Naive thymus-derived CD8-positive, alpha-beta T cell (primary cell): ENCODE data around the gene WBP1L. TPM values are rescaled to one million over a fixed set of nuclear protein-coding genes. Genes with fewer than 3 reads are reported as not detected.

ENCODE experiments used
- ATAC-seq, 2 donors: fragments of 150-1000 bp; cut with Tn5 transposase in 1 of 2; sonication (Bioruptor Pico), chemical (Tn5 transposase) in 1 of 2; 1 replicate in 1 of 2; 2 replicates in 1 of 2; pipeline ENCODE4 v1.10.0; 2021; ENCODE audit warnings: mild to moderate bottlenecking in 2 of 2, moderate library complexity in 2 of 2
- POLR2A ChIA-PET: fragments of 350-600 bp; sonication (Branson Sonifier 250); formaldehyde crosslinking; loops from one replicate; lab custom pipeline; 2021; ENCODE audit warnings: antibody characterized with exemption; lab: Charles Lee
- DNase-seq, 10 donors: peaks; one replicate each; pipeline versions ENCODE4 v3.0.0 to v3.0.0-alpha.2; 2020 to 2022
- H3K27ac Mint-ChIP-seq, 10 donors: one replicate each; pipeline ENCODE4 v1.8.0; 2020 to 2022; ENCODE audit warnings: mild to moderate bottlenecking in 10 of 10, mixed read lengths in 10 of 10, moderate library complexity in 4 of 10, inconsistent platforms in 1 of 10
- H3K27me3 Mint-ChIP-seq, 5 donors: one replicate each; pipeline ENCODE4 v1.8.0; 2021 to 2022; ENCODE audit warnings: mixed read lengths in 5 of 5
- H3K36me3 Mint-ChIP-seq, 3 donors: one replicate each; pipeline ENCODE4 v1.8.0; 2020 to 2022; ENCODE audit warnings: mixed read lengths in 3 of 3, mild to moderate bottlenecking in 2 of 3, inconsistent platforms in 1 of 3
- H3K4me1 Mint-ChIP-seq, 4 donors: one replicate each; pipeline ENCODE4 v1.8.0; 2021 to 2022; ENCODE audit warnings: mixed read lengths in 4 of 4
- H3K4me3 Mint-ChIP-seq, 10 donors: one replicate each; pipeline ENCODE4 v1.8.0; 2020 to 2022; ENCODE audit warnings: mild to moderate bottlenecking in 10 of 10, mixed read lengths in 10 of 10, moderate library complexity in 6 of 10, inconsistent platforms in 1 of 10
- H3K9me3 Mint-ChIP-seq, 9 donors: one replicate each; pipeline ENCODE4 v1.8.0; 2020 to 2022; ENCODE audit warnings: mixed read lengths in 9 of 9, mild to moderate bottlenecking in 3 of 9, inconsistent platforms in 1 of 9, moderate library complexity in 1 of 9
- polyA plus RNA-seq, 3 donors: library from polyadenylated mRNA; unstranded; fragments of 300-500 nt; fragmentation: Illumina TruSeq; gene quantifications; one replicate each; pipeline ENCODE4 v1.2.3, GENCODE V29; 2021
- total RNA-seq, 8 experiments: library from RNA in 2 of 8; stranded (reverse) in 2 of 8; gene quantifications; one replicate each; pipeline ENCODE4 v1.2.3 and lab custom pipeline; 2021 to 2026

The WBP1L gene
- total and polyA plus RNA-seq, 5 experiments from 2014 or later, result 22.6 to 35.6 (median 28.2) TPM

DNA sequence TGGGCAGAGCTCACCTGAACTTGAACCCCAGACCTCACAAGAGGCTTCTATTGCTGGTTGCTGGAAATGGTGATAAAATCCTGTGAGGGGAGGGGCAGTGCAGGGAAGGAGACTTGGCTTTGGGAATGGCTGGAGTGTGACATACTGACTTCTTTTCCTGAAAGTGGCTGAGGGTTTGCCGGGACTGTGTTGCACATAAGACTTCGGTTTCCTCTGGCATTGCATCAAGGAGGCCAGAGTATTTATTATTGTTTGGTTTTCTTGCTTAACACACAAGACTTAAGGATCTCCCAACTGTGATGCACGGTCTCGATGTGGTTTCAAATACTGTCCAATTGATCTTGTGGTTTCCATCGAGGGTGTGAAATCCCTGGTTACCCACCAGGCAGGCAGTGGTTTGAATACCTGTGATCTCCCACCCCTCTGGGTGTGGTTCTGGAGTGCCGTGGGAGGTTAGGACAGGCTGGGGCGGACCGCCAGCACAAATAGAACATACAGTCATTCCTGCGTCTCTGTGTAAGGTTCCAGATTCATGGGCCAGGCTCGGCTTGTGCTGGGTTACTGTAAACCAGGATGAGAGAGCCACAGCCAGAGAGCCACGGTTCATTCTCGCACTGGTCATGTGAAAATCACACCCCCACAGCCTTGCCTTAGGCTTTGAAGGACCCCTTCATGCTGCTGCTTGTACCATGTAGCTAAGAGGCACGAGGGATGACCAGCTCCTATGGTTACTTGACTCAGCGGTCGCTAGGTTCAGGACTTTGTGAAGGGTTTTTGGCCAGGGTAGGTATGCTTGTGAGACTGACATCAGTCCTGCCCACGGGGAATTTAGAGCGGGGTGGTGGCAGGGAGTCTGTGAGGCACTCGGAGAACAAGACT lies 39.2 kb downstream of the WBP1L start:
- peaks cover 34 to 72% (median 71%) of the 10 kb centered on the region in 4 donors for H3K4me1 Mint-ChIP-seq
- H3K27ac Mint-ChIP-seq, result peak overlapping the region in 7 of 10 donors; percentile 41 to 84 (median 70)
- no peaks in the 10 kb centered on the region for H3K27me3 Mint-ChIP-seq
- peak overlapping the region in 3 of 10 donors; percentile 16 to 49 (median 32) for H3K4me3 Mint-ChIP-seq
- POLR2A ChIA-PET, result no interaction called here
- no peaks in the 10 kb centered on the region for H3K9me3 Mint-ChIP-seq
- H3K36me3 Mint-ChIP-seq, result peaks cover 4 to 17% (median 5%) of the 10 kb centered on the region in 3 donors
- DNase-seq (no peak), ATAC-seq (no peak)

DNA sequence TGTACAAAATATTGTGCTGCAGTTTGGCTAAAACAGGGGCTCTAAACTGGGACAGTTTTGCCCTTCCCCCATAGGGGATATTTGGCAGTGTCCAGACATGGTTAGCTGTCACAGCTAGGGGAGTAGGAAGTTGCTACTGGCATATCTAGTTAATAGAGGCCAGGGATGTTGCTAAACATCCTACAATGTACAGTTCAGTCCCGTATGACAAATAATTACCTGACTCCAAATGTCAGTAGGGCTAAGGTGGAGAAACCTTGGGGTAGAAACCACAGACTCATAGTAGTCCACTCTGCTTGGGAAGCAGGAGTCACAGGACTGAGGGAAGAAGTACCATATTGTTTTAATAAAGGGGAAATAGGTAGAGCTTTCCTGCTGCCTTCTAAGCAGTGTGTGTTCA lies 39.8 kb downstream of the WBP1L start:
- H3K9me3 Mint-ChIP-seq, result no peaks in the 10 kb centered on the region
- H3K4me1 Mint-ChIP-seq, result peaks cover 30 to 70% (median 65%) of the 10 kb centered on the region in 4 donors
- POLR2A ChIA-PET, result no interaction called here
- no peak for DNase-seq
- no peak for ATAC-seq
- peak overlapping the region in 5 of 10 donors; percentile 33 to 84 (median 58) for H3K27ac Mint-ChIP-seq
- no peaks in the 10 kb centered on the region for H3K27me3 Mint-ChIP-seq
- peaks cover 4 to 20% (median 5%) of the 10 kb centered on the region in 3 donors for H3K36me3 Mint-ChIP-seq
- H3K4me3 Mint-ChIP-seq, result no peak overlapping the region

DNA sequence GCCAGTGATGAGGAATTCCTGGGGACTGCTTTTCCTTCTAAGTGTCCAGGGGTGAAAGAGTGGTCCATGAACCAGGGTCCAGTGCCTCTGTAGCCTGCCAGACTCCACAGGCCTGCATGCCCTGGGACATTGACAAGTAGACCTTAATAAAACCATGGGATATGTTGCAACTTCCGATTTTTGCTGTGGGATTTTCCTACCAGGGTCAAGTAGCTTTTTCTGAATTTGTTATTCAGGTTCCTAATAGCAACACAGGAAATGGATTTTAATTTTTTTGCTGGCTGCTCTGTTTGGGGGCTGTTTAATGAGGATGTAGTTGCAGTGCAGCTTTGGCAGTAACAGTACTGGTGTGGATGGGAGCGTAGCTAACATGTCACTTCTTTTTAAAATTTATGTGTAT lies 42.1 kb downstream of the WBP1L start:
- Mint-ChIP-seq H3K27ac (peak overlapping the region in 7 of 10 donors; percentile 6 to 72 (median 39)), H3K9me3 (peaks cover 0 to 13% (median 4%) of the 10 kb centered on the region in 9 donors), H3K4me1 (peaks cover 29 to 63% (median 59%) of the 10 kb centered on the region in 4 donors), H3K36me3 (peaks cover 10 to 23% (median 10%) of the 10 kb centered on the region in 3 donors), H3K27me3 (no peaks in the 10 kb centered on the region), H3K4me3 (peak overlapping the region in 2 of 10 donors; percentile 7 to 36)
- POLR2A ChIA-PET, result no interaction called here
- no peak for ATAC-seq
- no peak for DNase-seq

GRCh38 chr10:102791754-102792395 lies 48.1 kb downstream of the WBP1L start:
- H3K27ac Mint-ChIP-seq, result peak overlapping the region in 5 of 10 donors; percentile 7 to 81 (median 35)
- DNase-seq (no peak), ATAC-seq (no peak)
- POLR2A ChIA-PET, result no interaction called here
- peaks cover 28 to 66% (median 63%) of the 10 kb centered on the region in 4 donors for H3K4me1 Mint-ChIP-seq
- no peak overlapping the region for H3K4me3 Mint-ChIP-seq
- peaks cover 0 to 13% (median 4%) of the 10 kb centered on the region in 9 donors for H3K9me3 Mint-ChIP-seq
- H3K36me3 Mint-ChIP-seq, result peaks cover 10 to 22% (median 10%) of the 10 kb centered on the region in 3 donors
- H3K27me3 Mint-ChIP-seq, result no peaks in the 10 kb centered on the region

GRCh38 chr10:102795453-102796406 lies 52.0 kb downstream of the WBP1L start:
- Mint-ChIP-seq H3K4me1 (peaks cover 21 to 63% (median 55%) of the 10 kb centered on the region in 4 donors), H3K27ac (peak overlapping the region; percentile 47 to 89 (median 79)), H3K36me3 (peaks cover 0 to 42% (median 0%) of the 10 kb centered on the region in 3 donors), H3K9me3 (no peaks in the 10 kb centered on the region), H3K27me3 (no peaks in the 10 kb centered on the region), H3K4me3 (peak overlapping the region; percentile 32 to 79 (median 72))
- POLR2A ChIA-PET, result interaction anchor here (1.0 kb wide), 1 partner anchor 16 kb away, joined by 3 read pairs; no protein-coding TSS in a partner anchor
- ATAC-seq, result no peak
- no peak for DNase-seq

DNA sequence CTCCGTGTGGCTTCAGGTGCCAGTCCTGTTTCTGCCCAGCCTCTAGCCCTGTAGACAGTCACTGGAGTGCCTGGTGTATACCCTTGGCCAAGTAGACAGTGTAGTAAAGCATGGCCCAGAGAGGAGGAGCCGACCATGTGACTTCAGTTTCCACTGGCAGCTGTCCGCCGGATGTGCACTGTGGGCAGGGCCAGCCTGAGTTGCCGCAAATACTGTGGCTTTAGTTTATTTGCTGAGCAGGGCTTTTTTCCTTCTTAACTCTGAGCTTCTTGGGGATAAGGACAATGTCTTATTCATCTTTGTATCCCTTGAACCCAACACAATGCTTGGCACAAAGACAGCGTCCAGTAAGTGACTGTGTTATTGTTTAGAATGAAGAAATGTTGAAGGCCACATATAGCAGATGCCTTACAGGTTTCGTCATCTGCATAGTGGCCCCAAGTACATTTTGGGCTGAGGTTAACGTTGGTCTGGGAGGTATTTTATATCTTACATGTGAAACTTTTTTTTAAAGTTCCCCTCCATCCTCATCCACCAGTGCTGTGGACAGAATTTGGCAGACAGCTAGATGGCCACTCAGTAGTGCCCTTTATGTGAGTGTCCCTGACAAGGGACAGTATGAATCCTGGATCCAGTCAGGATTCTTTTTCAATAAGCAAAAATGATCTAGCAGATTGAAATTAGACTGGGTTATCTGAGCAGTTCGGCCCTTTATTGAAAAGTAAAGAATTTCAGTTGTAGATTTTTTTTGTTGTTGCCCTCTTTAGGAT lies 52.8 kb downstream of the WBP1L start:
- ATAC-seq, result peak; percentile 99
- H3K27ac Mint-ChIP-seq, result peak overlapping the region; percentile 47 to 87 (median 78)
- POLR2A ChIA-PET, result interaction anchor here (1.0 kb wide), 1 partner anchor 16 kb away, joined by 3 read pairs; no protein-coding TSS in a partner anchor
- H3K36me3 Mint-ChIP-seq, result peaks cover 0 to 44% (median 0%) of the 10 kb centered on the region in 3 donors
- peaks cover 19 to 63% (median 55%) of the 10 kb centered on the region in 4 donors for H3K4me1 Mint-ChIP-seq
- no peaks in the 10 kb centered on the region for H3K9me3 Mint-ChIP-seq
- H3K4me3 Mint-ChIP-seq, result peak overlapping the region; percentile 12 to 79 (median 67)
- DNase-seq, result peak in 8 of 10 donors; percentile 8 to 72 (median 31)
- H3K27me3 Mint-ChIP-seq, result no peaks in the 10 kb centered on the region

DNA sequence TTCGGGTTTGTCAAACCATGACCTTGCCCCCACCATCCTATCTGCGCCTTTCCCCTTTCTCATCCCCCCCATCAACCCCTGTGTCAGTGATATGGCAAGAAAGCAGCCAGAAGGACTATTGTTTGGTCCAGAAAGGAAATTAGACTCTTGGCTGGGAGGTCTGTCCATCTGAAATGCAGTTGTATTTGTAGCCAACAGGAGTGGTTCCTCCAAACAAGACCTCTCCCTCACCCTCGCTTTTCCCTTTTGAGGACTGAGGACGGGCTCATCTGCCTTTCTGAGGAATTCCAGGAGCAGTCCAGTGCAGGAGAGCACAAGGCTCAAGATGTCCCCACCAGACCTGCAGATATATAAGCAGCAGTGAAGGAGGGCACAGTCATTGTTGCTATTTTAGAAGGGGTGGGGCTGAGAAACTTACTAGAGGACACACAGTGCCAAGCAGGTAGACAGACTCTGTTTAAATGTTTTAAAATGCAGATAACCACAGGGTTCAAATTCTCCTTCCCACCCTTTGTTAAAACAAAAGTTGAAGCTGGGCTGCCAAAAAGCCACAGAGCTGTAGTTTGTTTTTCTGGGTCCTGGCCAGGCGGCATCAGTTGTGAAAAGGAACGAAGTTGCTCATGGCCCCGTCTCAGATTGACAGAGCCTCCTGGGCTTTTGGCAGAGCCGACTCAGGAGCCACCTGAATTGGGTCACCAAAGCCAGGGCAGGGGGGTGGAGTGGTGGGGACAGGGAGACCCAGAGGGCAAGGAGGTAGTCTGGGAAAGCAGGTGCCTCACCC lies 56.1 kb downstream of the WBP1L start:
- H3K9me3 Mint-ChIP-seq, result peaks cover 0 to 2% (median 0%) of the 10 kb centered on the region in 9 donors

GRCh38 chr10:102800611-102801335 lies 57.0 kb downstream of the WBP1L start:
- POLR2A ChIA-PET, result no interaction called here
- H3K27ac Mint-ChIP-seq, result peak overlapping the region in 9 of 10 donors; percentile 5 to 75 (median 56)
- ATAC-seq (no peak), DNase-seq (no peak)
- peaks cover 0 to 2% (median 0%) of the 10 kb centered on the region in 9 donors for H3K9me3 Mint-ChIP-seq
- H3K4me1 Mint-ChIP-seq, result peaks cover 15 to 54% (median 42%) of the 10 kb centered on the region in 4 donors
- H3K36me3 Mint-ChIP-seq, result peaks cover 0 to 70% (median 10%) of the 10 kb centered on the region in 3 donors
- H3K27me3 Mint-ChIP-seq, result no peaks in the 10 kb centered on the region
- no peak overlapping the region for H3K4me3 Mint-ChIP-seq

More for the DNA sequence above, 56.1 kb downstream of the WBP1L start:
- POLR2A ChIA-PET, result no interaction called here
- DNase-seq (no peak), ATAC-seq (no peak)
- Mint-ChIP-seq H3K4me3 (no peak overlapping the region), H3K36me3 (peaks cover 0 to 68% (median 10%) of the 10 kb centered on the region in 3 donors), H3K27ac (peak overlapping the region in 2 of 10 donors; percentile 7 to 58), H3K4me1 (peaks cover 19 to 63% (median 50%) of the 10 kb centered on the region in 4 donors), H3K27me3 (no peaks in the 10 kb centered on the region)

- POLR2A ChIA-PET, result no interaction called here
- peaks cover 11 to 47% (median 35%) of the 10 kb centered on the region in 4 donors for H3K4me1 Mint-ChIP-seq
- H3K36me3 Mint-ChIP-seq, result peaks cover 0 to 72% (median 10%) of the 10 kb centered on the region in 3 donors
- no peak overlapping the region for H3K4me3 Mint-ChIP-seq
- DNase-seq, result no peak
- H3K27me3 Mint-ChIP-seq, result no peaks in the 10 kb centered on the region
- peaks cover 0 to 2% (median 0%) of the 10 kb centered on the region in 9 donors for H3K9me3 Mint-ChIP-seq
- no peak for ATAC-seq
- peak overlapping the region in 5 of 10 donors; percentile 52 to 66 (median 59) for H3K27ac Mint-ChIP-seq
Measured at GRCh38 chr10:102801496-102801895, 57.7 kb downstream of the WBP1L start.

GRCh38 chr10:102801978-102802377 lies 58.2 kb downstream of the WBP1L start:
- peaks cover 0 to 75% (median 10%) of the 10 kb centered on the region in 3 donors for H3K36me3 Mint-ChIP-seq
- no peak for DNase-seq
- POLR2A ChIA-PET, result interaction anchor here (0.6 to 0.8 kb wide), 2 partner anchors 27 to 408 kb away, joined by 3 read pairs; no protein-coding TSS in a partner anchor
- peaks cover 13 to 42% (median 31%) of the 10 kb centered on the region in 4 donors for H3K4me1 Mint-ChIP-seq
- peaks cover 0 to 2% (median 0%) of the 10 kb centered on the region in 9 donors for H3K9me3 Mint-ChIP-seq
- peak overlapping the region in 4 of 10 donors; percentile 1 to 30 (median 8) for H3K4me3 Mint-ChIP-seq
- no peaks in the 10 kb centered on the region for H3K27me3 Mint-ChIP-seq
- peak overlapping the region in 9 of 10 donors; percentile 47 to 91 (median 65) for H3K27ac Mint-ChIP-seq
- ATAC-seq, result no peak
